Memory B cell (primary cell): Measurements from ENCODE around the gene HS3ST4.

Source experiments
- ATAC-seq: fragments of 150-1000 bp; cut with Tn5 transposase; 2 replicates; pipeline ENCODE4 v1.10.0; 2021; ENCODE audit warnings: low read depth, mild to moderate bottlenecking, moderate library complexity
- DNase-seq, 2 donors: peaks; one replicate each; pipeline ENCODE4 v3.0.0; 2022; ENCODE audit warnings: low spot score in 2 of 2
- H3K27ac Mint-ChIP-seq: one replicate; pipeline ENCODE4 v1.8.0; 2022; ENCODE audit warnings: mild to moderate bottlenecking, moderate library complexity, mixed read lengths
- H3K27me3 Mint-ChIP-seq: one replicate; pipeline ENCODE4 v1.8.0; 2022; ENCODE audit warnings: mixed read lengths
- H3K36me3 Mint-ChIP-seq: one replicate; pipeline ENCODE4 v1.8.0; 2022; ENCODE audit warnings: mild to moderate bottlenecking, mixed read lengths
- H3K4me1 Mint-ChIP-seq: one replicate; pipeline ENCODE4 v1.8.0; 2022; ENCODE audit warnings: mixed read lengths
- H3K4me3 Mint-ChIP-seq: one replicate; pipeline ENCODE4 v1.8.0; 2022; ENCODE audit warnings: mild to moderate bottlenecking, moderate library complexity, mixed read lengths
- H3K9me3 Mint-ChIP-seq: one replicate; pipeline ENCODE4 v1.8.0; 2022; ENCODE audit warnings: mixed read lengths

HS3ST4 gene

GRCh38 chr16:25691519-25692091 lies at the start of gene HS3ST4:
Gene HS3ST4, plus strand, starts transcription at chr16:25691959.
- DNase-seq (no peak), ATAC-seq (no peak)
- Mint-ChIP-seq H3K27ac (no peak within 1 kb of the TSS), H3K27me3 (peaks cover 25% of the 10 kb centered on the region), H3K4me1 (peaks cover 4% of the 10 kb centered on the region), H3K4me3 (peak within 1 kb of the TSS; percentile 66), H3K9me3 (no peaks in the 10 kb centered on the region), H3K36me3 (peaks cover 4% of the 10 kb centered on the region)

- no peaks in the 10 kb centered on the region for H3K36me3 Mint-ChIP-seq
- no peaks in the 10 kb centered on the region for H3K4me1 Mint-ChIP-seq
- H3K27me3 Mint-ChIP-seq: peaks cover 2% of the 10 kb centered on the region
- no peak for DNase-seq
- no peak overlapping the region for H3K27ac Mint-ChIP-seq
- H3K9me3 Mint-ChIP-seq: peaks cover 13% of the 10 kb centered on the region
- no peak overlapping the region for H3K4me3 Mint-ChIP-seq
- no peak for ATAC-seq
Observed at GRCh38 chr16:25643633-25644032, 48.1 kb upstream of the HS3ST4 start.

- Mint-ChIP-seq H3K27ac (no peak overlapping the region), H3K9me3 (peaks cover 6% of the 10 kb centered on the region), H3K4me3 (no peak overlapping the region), H3K4me1 (no peaks in the 10 kb centered on the region), H3K27me3 (peaks cover 12% of the 10 kb centered on the region), H3K36me3 (no peaks in the 10 kb centered on the region)
- no peak for ATAC-seq
- no peak for DNase-seq
Observed at GRCh38 chr16:25656639-25657038, 35.1 kb upstream of the HS3ST4 start.

- no peaks in the 10 kb centered on the region for H3K36me3 Mint-ChIP-seq
- no peak overlapping the region for H3K27ac Mint-ChIP-seq
- H3K27me3 Mint-ChIP-seq: no peaks in the 10 kb centered on the region
- no peak overlapping the region for H3K4me3 Mint-ChIP-seq
- no peak for ATAC-seq
- peaks cover 3% of the 10 kb centered on the region for H3K9me3 Mint-ChIP-seq
- no peak for DNase-seq
- no peaks in the 10 kb centered on the region for H3K4me1 Mint-ChIP-seq
Observed at GRCh38 chr16:25676820-25677219, 14.9 kb upstream of the HS3ST4 start.

GRCh38 chr16:25679511-25679910 lies 12.2 kb upstream of the HS3ST4 start:
- Mint-ChIP-seq H3K4me3 (no peak overlapping the region), H3K4me1 (no peaks in the 10 kb centered on the region), H3K27me3 (no peaks in the 10 kb centered on the region), H3K9me3 (peaks cover 3% of the 10 kb centered on the region), H3K36me3 (no peaks in the 10 kb centered on the region), H3K27ac (no peak overlapping the region)
- ATAC-seq: no peak
- DNase-seq: no peak

- Mint-ChIP-seq H3K27me3 (peaks cover 16% of the 10 kb centered on the region), H3K4me1 (peaks cover 4% of the 10 kb centered on the region), H3K9me3 (no peaks in the 10 kb centered on the region), H3K4me3 (no peak overlapping the region), H3K27ac (no peak overlapping the region), H3K36me3 (peaks cover 4% of the 10 kb centered on the region)
- ATAC-seq (no peak), DNase-seq (no peak)
Observed at GRCh38 chr16:25689137-25689836, 2.5 kb upstream of the HS3ST4 start.

GRCh38 chr16:25690552-25691143 lies 1.1 kb upstream of the HS3ST4 start:
- peaks cover 24% of the 10 kb centered on the region for H3K27me3 Mint-ChIP-seq
- DNase-seq (no peak), ATAC-seq (no peak)
- peaks cover 4% of the 10 kb centered on the region for H3K4me1 Mint-ChIP-seq
- H3K4me3 Mint-ChIP-seq: no peak overlapping the region
- no peak overlapping the region for H3K27ac Mint-ChIP-seq
- H3K36me3 Mint-ChIP-seq: peaks cover 4% of the 10 kb centered on the region
- no peaks in the 10 kb centered on the region for H3K9me3 Mint-ChIP-seq

GRCh38 chr16:25692351-25692741 lies 587 bp downstream of the HS3ST4 start:
- H3K27me3 Mint-ChIP-seq: peaks cover 26% of the 10 kb centered on the region
- ATAC-seq (no peak), DNase-seq (no peak)
- H3K27ac Mint-ChIP-seq: no peak overlapping the region
- peaks cover 4% of the 10 kb centered on the region for H3K4me1 Mint-ChIP-seq
- no peak overlapping the region for H3K4me3 Mint-ChIP-seq
- no peaks in the 10 kb centered on the region for H3K9me3 Mint-ChIP-seq
- H3K36me3 Mint-ChIP-seq: peaks cover 4% of the 10 kb centered on the region

- Mint-ChIP-seq H3K27me3 (peaks cover 28% of the 10 kb centered on the region), H3K4me3 (no peak overlapping the region), H3K9me3 (no peaks in the 10 kb centered on the region), H3K36me3 (peaks cover 4% of the 10 kb centered on the region), H3K4me1 (peaks cover 4% of the 10 kb centered on the region), H3K27ac (no peak overlapping the region)
- no peak for DNase-seq
- ATAC-seq: no peak
Observed at GRCh38 chr16:25692742-25693508, 1.2 kb downstream of the HS3ST4 start.

- no peak for ATAC-seq
- Mint-ChIP-seq H3K4me3 (no peak overlapping the region), H3K4me1 (peaks cover 4% of the 10 kb centered on the region), H3K27me3 (peaks cover 29% of the 10 kb centered on the region), H3K36me3 (peaks cover 4% of the 10 kb centered on the region), H3K9me3 (no peaks in the 10 kb centered on the region), H3K27ac (no peak overlapping the region)
- no peak for DNase-seq
Observed at GRCh38 chr16:25693631-25694030, 1.9 kb downstream of the HS3ST4 start.

GRCh38 chr16:25699069-25699468 lies 7.3 kb downstream of the HS3ST4 start:
- H3K9me3 Mint-ChIP-seq: peaks cover 11% of the 10 kb centered on the region
- no peaks in the 10 kb centered on the region for H3K36me3 Mint-ChIP-seq
- no peak overlapping the region for H3K4me3 Mint-ChIP-seq
- no peaks in the 10 kb centered on the region for H3K4me1 Mint-ChIP-seq
- ATAC-seq (no peak), DNase-seq (no peak)
- H3K27me3 Mint-ChIP-seq: peaks cover 14% of the 10 kb centered on the region
- H3K27ac Mint-ChIP-seq: no peak overlapping the region

- ATAC-seq (no peak), DNase-seq (no peak)
- Mint-ChIP-seq H3K27ac (no peak overlapping the region), H3K4me1 (no peaks in the 10 kb centered on the region), H3K36me3 (no peaks in the 10 kb centered on the region), H3K4me3 (no peak overlapping the region), H3K27me3 (peaks cover 6% of the 10 kb centered on the region), H3K9me3 (peaks cover 11% of the 10 kb centered on the region)
Observed at GRCh38 chr16:25700547-25700946, 8.8 kb downstream of the HS3ST4 start.

- Mint-ChIP-seq H3K4me3 (no peak overlapping the region), H3K27ac (no peak overlapping the region), H3K4me1 (no peaks in the 10 kb centered on the region), H3K27me3 (peaks cover 3% of the 10 kb centered on the region), H3K9me3 (peaks cover 7% of the 10 kb centered on the region), H3K36me3 (no peaks in the 10 kb centered on the region)
- ATAC-seq (no peak), DNase-seq (no peak)
Observed at GRCh38 chr16:25707553-25707952, 15.8 kb downstream of the HS3ST4 start.

- Mint-ChIP-seq H3K27ac (no peak overlapping the region), H3K27me3 (peaks cover 3% of the 10 kb centered on the region), H3K4me1 (no peaks in the 10 kb centered on the region), H3K36me3 (no peaks in the 10 kb centered on the region), H3K9me3 (peaks cover 7% of the 10 kb centered on the region), H3K4me3 (no peak overlapping the region)
- ATAC-seq: no peak
- no peak for DNase-seq
Observed at GRCh38 chr16:25707982-25708583, 16.3 kb downstream of the HS3ST4 start.
